HG03196 (cell line): Measurements from ENCODE around the gene OR52A1.
"Not testable (repeated sequence)": the region's sequence is repeated elsewhere in the genome, so short reads cannot be mapped to it uniquely, and the experiment has no call there.

Experiments used
- ATAC-seq: cut with Tn5 transposase; IDR thresholded peaks from one replicate; pipeline ENCODE4 v1.9.1; 2021; ENCODE audit not compliant: unreplicated experiment

The OR52A1 gene

DNA sequence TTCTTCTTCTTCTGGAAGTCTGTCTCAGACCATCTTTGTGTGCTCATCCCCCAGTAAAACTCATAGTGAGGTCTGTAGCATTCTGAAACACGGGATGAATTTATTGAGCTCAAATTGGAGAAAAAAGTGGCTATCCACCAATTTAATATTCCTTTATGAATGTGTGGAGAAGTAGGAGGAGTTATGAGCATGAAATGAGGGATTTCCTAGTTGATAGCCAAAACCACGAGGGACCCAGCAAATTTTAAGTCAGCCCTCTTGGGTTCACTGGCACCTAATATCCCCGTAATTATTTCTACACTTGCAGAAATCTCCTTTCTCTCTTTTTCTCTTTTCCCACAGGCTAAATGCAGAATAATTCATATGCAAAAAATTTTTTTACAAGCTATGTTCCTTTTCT lies at the start of gene OR52A1:
TSS of gene OR52A1 (minus strand) at position 101 of the 400 bp plus-strand sequence. CDS start 2,388 bp downstream, outside the sequence.
- no peak for ATAC-seq

DNA sequence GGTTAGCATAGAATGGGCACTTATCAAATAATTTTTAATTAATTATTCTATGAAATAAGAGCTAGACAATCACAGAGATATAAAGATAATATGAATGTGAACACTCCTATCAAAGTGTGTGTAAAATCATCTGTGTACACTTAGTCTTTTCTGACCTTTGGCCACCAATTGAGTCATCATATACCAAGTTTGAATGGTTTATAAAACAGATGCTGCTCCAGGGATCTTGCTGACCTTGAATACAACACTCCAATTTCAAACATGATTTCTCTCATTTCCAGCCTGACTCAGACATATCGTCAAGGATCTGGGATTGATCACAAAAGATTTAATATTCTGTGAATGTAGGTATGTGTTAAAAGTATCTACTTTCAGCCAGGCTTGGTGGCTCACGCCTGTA lies 48.8 kb upstream of the OR52A1 start:
- ATAC-seq = no peak

DNA sequence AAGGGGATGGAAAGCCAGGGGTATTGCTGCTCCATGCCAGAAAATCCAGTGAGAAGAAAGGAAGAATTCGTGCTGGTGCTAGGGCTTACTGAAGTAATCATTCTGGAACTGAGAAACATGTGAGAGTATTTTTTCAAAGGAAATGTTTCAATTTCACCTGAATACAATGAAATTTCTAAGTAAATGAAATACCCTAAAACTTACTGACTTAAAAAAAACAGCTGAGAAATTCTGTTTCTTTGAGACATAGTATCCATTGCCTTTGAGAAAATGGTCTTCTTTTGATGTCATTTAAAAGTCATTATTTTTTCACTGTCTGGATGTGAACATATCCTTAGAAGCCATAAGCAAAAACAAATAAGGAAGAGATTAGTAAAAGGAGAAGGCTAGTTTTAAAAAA lies 46.0 kb upstream of the OR52A1 start, which contains the start of gene OR51V1:
TSS of gene OR51V1 (minus strand) at position 101 of the 400 bp plus-strand sequence. CDS start at position 101, 0 bp downstream.
- no peak for ATAC-seq

DNA sequence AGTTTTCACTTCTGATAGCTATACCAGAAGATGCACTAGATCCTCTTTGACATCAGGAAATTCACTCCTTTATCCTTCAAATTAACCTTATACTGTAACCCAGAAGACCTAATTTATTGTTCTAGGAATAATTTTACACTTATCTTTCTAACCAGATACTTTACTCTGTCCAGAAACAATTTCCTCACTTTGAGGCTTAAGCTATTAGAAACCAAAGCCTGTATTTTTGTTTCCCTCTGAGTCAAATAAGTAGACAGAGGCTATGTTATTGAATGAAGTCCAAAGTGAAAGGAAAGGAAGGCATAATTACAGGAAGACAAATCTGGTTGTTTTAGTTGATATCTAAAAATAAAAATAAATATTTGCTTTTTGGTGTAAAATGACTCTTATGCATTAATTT lies 43.7 kb upstream of the OR52A1 start:
- no peak for ATAC-seq

DNA sequence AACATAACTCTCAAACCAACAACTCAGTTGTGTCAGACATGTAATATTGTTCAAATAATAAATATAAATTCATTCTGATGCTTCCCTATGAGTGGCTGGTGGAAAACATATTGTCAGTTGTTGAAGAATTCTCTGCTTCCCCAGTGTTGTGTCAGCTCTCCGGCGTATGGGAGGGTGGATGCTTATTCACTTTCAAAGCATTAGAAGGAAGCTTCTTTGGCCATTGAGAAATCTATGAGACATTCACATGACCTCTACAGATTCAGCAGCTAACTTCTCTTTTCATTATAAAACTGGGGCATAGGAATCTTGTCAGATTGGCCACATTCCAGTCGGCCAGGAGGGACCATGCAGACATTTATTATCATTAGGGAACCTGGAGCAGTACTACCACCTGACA lies 43.0 kb upstream of the OR52A1 start:
- ATAC-seq = no peak

DNA sequence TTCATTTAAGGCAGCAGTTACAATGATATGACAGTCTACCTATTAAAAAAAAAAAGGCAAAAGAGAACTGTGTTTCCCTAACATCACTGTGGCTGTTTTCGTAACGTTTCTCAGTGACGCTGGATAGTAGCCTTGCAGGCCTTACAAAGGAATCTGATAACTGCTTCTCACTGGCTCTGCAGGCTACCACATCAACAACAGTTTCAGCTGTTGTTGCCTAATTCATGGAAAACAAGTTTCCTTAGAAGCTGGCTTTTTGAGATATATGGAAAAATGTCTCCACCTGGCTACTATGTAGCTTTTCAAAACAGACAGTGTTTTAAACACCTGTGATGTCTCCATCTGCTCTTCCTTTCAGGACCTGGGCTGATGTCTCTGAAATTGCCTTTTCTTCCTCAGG lies 42.2 kb upstream of the OR52A1 start:
- ATAC-seq = no peak

DNA sequence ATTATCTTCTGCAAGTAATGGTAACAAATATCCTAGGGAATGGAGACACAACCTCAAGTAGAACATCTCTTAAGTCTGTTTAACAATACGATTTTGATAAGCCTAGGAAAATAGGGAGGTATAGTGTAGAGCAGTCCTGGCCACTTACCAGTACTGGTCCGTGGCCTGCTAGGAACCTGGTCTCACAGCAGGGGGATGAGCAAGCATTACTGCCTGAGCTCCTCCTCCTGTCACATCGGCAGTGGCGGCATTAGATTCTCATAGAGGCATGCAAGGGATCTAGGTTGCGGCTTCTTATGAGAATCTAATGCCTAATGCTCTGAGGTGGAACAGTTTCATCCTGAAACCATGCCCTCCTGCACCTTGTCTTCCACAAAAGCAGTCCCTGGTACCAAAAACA lies 41.5 kb upstream of the OR52A1 start:
- no peak for ATAC-seq

DNA sequence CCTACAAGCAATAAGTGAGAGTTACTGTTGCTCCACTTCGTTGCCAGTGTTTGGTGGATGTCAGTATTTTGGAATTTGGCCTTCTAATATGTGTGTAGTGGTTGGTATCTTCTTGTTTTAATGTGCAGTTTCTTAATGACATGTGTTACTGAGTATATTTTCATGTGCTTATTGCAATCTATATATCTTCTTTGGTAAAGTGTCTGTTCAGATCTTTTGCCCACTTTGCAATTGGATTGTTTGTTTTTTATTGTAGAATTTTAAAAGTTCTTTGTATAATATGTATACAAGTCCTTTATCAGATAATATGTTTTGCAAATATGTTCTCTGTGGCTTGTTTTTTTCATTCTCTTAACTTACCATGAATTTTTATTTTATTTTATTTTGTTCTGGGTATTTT lies 38.2 kb upstream of the OR52A1 start:
- ATAC-seq = no peak

DNA sequence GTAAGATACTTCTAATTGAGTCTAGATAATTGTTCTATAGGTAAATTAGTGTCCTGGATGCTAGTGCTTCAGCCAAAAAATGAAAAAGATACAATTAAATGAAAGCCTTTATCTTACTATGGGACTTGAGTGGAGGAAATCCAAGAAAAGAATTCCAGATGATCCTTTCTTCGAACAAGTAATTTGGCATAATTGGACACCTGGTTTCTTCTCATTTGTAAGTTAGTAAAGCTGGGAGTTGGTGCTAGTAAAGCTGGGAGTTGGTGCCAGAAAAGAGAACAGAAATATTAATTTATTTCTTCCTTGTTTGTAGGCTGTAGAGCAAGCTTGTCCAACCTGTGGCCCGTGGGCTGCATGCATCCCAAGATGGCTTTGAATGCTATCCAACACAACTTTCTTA lies 33.6 kb upstream of the OR52A1 start:
- ATAC-seq = no peak

DNA sequence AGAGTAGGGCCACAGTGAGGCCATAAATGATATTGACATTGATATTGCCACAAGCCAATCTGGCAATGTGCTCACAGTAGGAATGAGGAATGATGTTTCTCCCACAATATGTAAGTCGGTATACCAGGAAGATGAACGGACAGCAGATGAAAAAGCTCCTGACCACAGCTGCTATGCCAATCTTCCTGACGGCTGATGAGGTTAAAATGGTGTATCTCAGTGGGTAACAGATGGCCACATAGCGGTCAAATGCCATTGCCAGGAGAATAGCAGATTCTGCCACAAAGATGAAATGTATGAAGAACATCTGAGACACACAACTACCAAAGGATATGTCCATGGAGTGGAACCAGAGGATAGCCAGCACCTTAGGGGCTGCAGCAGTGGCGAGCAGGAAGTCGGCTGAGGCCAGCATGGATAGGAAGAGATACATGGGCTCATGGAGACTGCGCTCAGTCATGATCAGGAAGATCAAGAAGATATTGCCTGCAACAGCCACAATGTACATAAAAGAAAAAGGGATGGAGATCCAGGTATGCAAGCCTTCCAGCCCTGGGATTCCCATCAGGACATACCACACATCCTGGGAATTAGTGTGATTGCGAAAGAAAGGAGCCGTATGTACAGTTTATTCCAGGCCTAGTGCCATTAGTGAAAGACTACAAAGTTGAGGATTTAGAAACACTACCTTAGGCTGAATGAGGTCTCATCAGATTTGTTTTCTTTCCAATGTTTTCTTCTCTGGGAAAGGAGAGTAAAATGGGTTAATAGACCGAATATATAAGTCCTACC lies 23.7 kb upstream of the OR52A1 start:
- no peak for ATAC-seq

DNA sequence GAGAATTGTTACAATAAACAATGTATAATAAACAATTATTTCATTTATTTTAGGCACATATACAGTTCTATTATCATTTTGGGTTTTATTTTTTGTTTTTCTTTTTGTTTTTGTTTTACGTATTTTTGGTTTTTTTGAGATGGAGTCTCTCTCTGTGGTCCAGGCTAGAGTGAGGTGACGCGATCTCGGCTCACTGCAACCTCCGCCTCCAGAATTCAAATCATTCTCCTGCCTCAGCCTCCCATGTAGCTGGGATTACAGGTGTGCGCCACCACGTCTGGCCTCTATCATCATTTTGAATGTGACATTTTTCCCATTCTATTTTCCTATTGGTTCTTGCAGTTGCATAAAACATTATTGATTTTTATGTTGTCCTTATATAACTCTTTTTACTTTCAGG lies 20.4 kb upstream of the OR52A1 start:
- no peak for ATAC-seq

DNA sequence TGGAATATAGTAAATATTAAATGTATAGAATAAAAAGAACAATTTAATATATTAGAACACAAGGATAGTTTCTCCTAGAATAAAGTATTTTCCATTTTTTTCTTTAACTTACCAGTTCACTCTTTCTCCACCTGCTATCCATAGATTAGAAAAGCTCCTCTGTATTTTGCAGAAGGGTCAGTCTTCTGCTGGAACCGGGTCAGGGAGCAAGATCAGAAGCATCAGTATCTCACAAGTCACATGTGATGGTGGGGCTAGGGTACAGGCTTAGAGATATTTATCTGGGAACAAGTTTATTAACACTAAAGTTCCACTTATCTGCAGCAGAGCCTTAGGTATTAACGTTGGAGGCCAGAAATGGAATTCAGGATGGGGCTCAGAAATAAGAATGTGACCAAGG lies 17.3 kb upstream of the OR52A1 start:
- ATAC-seq = no peak

DNA sequence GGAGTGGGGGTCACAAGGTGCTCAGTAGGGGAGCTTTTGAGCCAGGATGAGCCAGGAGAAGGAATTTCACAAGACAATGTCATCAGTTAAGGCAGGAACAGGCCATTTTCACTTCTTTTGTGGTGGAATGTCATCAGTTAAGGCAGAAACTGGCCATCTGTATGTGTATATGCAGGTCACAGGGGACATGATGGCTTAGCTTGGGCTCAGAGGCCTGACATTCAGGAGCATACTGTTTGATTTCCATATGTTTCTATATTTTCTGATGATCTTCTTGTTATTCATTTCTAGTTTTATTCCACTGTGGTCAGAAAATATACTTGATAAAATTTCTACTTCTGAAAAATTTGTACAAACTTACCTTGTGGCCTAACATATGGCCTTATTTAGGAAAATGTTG lies 11.3 kb upstream of the OR52A1 start:
- ATAC-seq = not testable (repeated sequence)

DNA sequence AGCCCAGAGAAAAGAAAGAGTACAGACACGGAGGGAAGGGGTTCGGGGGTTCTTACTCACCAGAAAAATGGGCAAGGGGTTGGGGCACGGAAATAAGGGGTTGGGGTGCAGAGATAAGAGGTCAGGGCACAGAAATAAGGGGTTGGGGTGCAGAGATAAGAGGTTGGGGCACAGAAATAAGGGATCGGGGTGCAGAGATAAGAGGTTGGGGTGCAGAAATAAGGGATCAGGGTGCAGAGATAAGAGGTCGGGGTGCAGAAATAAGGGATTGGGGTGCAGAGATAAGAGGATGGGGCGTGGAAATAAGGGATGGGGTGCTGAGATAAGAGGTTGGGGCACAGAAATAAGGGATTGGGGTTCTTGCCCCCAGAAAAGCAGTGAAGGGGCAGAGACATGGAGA lies 10.2 kb upstream of the OR52A1 start:
- ATAC-seq = not testable (repeated sequence)

DNA sequence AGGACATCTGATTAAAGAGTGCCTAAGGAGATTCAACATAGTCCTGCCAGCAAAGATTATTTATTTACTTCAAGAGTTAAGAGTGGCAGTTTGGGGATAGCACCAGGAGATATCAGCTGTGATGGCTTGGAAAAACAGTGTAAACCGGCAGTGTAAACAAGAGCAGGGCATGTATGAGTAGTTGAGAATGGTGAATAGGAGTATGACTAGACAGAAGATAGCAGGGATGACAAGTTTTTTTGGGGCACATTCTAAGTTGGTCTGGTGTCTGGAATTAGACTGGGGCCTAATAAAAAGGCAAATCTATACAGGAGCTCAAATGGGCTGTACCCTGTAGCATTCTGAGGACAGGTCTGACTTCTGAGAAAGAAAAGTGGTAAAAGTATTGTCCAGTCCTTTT lies 6.5 kb upstream of the OR52A1 start:
- ATAC-seq = not testable (repeated sequence)

DNA sequence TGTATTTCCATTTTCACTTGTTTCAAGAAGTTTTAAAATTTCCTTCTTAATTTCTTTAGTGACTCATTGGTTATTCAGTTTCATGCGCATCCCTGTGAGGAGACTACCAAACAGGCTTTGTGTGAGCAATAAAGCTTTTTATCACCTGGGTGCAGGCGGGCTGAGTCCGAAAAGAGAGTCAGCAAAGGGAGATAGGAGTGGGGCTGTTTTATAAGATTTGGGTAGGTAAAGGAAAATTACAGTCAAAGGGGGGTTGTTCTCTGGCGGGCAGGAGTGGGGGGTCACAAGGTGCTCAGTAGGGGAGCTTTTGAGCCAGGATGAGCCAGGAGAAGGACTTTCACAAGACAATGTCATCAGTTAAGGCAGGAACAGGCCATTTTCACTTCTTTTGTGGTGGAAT lies 5.7 kb upstream of the OR52A1 start:
- not testable (repeated sequence) for ATAC-seq

DNA sequence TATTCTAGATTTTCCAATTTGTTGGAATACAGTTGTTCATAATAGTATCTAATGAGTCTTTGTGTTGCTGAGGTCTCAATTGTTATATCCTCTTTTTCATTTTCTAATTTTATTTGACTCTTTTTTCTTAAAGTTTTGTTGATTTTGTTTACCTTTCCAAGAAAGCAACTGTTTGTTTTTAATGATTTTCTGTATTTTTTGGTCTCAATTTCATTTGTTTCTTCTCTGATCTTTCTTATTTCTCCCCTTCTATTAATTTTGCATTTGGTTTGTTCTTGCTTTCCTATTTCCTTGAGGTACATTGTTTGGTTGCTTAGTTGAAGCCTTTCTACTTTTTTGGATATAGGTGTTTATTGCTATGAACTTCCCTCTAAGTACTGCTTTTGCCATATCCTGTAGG lies 5.2 kb upstream of the OR52A1 start:
- no peak for ATAC-seq

DNA sequence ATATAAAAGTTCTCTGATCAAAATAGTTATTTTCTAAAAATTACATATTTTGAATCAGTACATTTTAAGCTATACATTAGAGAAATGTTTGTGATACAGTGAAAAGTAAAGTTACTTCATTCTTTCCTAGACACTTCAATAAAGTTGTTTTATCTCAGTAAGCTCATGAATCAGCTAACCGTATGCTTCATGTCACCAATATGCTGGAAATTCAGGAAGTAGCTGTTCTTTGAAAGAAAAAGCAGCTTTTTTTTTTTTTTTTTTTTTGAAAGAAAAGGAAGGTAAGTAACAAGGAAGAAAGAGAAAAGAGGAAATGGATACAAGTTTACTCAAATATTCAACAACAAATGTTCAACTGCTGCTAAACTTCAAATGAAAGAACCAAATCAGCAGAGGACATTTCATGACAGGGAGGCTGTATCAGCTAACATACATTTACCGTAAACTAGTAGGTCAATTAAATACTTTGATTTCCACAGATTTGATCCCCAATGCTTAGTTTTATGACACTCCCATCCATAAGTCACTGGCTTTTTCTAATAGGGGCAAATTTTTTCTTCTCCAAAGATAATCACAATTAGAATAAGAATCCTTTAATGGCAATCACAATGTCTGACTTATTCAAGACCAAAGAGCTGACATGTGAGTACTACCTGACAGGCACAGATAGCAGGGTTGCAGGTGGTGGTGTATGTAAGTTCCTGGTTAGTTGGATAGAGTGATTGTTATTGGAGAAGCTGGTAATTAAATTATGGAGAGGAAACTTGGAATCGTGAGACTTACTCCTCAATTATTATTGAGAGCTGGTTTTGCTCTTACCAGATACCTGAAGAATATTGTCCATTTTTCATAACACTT lies 754 bp downstream of the OR52A1 start:
- ATAC-seq = no peak

DNA sequence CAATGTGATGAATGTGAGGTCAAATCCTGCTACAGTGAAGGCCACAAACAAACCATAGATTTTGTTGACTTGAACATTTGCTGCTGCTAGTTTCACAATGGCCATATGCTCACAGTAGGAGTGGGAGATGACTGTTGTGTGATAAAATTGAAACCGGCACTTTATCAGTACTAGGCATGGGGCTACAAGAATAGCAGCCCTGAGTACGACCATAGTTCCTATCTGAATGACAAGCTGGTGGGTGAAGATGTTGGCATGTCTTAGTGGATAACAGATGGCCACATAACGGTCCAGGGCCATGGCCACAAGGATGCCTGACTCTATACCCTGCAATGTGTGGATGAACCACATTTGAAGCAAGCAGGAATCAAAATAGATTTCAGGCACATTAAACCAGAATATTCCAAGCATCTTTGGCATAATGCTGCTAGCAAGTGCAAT lies 2.8 kb downstream of the OR52A1 start:
- ATAC-seq = no peak

DNA sequence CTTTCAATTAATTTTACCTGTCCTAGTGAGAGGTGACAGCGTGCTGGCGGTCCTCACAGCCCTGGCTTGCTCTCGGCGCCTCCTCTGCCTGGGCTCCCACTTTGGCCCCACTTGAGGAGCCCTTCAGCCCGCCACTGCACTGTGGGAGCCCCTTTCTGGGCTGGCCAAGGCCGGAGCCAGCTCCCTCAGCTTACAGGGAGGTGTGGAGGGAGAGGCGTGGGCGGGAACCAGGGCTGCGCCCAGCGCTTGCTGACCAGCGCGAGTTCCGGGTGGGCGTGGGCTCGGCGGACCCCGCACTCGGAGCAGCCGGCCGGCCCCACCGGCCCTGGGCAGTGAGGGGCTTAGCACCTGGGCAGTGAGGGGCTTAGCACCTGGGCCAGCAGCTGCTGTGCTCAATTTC lies 10.4 kb downstream of the OR52A1 start:
- not testable (repeated sequence) for ATAC-seq

DNA sequence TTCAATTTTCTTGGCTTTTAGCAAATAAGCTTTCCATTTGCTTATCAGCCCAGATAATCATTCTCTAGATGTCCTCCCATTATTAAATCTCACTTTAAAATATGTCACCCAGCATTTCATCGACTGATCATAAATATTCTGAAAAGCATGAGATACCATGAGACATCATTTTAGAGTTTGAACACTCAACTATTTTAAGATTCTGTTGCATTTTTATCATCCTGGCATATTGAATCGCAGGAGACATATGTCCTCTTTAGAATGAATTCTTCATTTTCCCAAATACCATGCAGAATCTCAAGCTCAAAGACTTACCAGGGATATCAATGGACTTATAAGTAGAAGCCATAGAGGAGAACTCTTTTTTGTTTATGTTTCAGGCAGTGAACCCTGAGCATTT lies 16.6 kb downstream of the OR52A1 start, which contains the start of gene OR52A5:
TSS of gene OR52A5 (minus strand) at position 361 of the 400 bp plus-strand sequence. CDS start 5,714 bp downstream, outside the sequence.
- no peak for ATAC-seq

DNA sequence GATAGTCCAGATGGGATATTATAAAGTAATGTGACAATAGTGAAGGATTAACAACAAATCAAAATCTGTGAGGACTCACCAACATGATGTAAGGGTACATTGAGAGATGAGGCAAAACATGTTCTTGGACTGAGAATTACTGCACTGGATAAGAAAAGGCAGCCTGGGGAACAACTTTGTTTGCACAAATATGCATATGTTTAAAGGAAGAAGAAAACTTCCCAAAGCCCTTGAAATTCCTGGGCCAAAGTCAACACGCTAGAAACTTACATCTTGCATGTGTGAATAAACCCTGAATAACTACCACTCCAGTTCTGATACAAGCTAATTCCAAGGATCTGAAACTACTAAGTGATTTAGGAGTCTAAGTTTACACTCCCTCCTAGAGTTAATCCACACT lies 17.5 kb downstream of the OR52A1 start:
- no peak for ATAC-seq
